PFSK-1 (cell line): ENCODE results near the gene RPS6KL1.

ENCODE experiments used
- POLR2AphosphoS5 ChIP-seq: IDR thresholded peaks from 2 replicates; pipeline ENCODE4 v1.6.1; 2012; ENCODE audit warnings: low read depth, mild to moderate bottlenecking, control low read depth, low read length, moderate library complexity
- SIN3A ChIP-seq: IDR thresholded peaks from 2 replicates; pipeline ENCODE4 v1.6.1; 2012; ENCODE audit warnings: mild to moderate bottlenecking, low read length, moderate library complexity, borderline replicate concordance; ENCODE audit not compliant: insufficient read depth
- TAF1 ChIP-seq: IDR thresholded peaks from 2 replicates; pipeline ENCODE4 v1.6.1; 2012; ENCODE audit warnings: low read length, control low read depth, borderline replicate concordance; ENCODE audit not compliant: insufficient read depth
- TF ChIP-seq, protein P1 (sequence below), 2 experiments: IDR thresholded peaks; 2 replicates each; pipeline versions ENCODE4 v1.6.1 to v1.8.0; 2011 to 2012; ENCODE audit warnings: low read depth in 2 of 2, low read length in 2 of 2, control low read depth in 1 of 2, inconsistent platforms in 1 of 2, mild to moderate bottlenecking in 1 of 2, moderate library complexity in 1 of 2; ENCODE audit not compliant: insufficient read depth in 1 of 2

DNA sequence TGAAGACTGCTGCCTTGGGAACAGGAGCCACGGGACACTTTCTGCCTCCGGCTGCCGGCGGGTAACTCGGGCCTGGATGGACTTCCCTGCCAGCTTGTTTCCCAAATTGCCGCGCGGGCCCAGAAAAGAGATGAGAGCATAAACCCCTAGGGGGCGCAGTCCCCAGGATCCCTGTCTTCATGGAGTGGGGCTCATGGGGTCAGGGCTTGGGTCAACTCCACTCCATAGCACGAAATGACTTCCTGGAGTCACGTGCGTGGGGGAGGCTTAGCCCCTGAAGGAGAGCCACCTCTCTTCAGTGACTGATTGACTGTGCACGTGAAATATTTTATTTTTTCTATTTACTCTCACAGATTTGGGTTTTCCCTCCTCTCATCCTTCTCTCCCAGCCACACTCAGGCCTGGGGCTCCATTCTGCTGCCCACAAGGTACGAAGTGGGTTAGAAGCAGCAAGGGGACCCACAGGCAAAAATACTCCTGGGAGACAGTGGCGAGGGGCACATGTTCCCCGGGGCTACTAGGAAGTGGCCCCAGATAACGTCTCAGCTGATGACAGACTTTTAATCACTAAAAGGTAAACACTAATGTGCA is 22.3 kb upstream of the RPS6KL1 start:
- TF ChIP-seq, protein P1, sequence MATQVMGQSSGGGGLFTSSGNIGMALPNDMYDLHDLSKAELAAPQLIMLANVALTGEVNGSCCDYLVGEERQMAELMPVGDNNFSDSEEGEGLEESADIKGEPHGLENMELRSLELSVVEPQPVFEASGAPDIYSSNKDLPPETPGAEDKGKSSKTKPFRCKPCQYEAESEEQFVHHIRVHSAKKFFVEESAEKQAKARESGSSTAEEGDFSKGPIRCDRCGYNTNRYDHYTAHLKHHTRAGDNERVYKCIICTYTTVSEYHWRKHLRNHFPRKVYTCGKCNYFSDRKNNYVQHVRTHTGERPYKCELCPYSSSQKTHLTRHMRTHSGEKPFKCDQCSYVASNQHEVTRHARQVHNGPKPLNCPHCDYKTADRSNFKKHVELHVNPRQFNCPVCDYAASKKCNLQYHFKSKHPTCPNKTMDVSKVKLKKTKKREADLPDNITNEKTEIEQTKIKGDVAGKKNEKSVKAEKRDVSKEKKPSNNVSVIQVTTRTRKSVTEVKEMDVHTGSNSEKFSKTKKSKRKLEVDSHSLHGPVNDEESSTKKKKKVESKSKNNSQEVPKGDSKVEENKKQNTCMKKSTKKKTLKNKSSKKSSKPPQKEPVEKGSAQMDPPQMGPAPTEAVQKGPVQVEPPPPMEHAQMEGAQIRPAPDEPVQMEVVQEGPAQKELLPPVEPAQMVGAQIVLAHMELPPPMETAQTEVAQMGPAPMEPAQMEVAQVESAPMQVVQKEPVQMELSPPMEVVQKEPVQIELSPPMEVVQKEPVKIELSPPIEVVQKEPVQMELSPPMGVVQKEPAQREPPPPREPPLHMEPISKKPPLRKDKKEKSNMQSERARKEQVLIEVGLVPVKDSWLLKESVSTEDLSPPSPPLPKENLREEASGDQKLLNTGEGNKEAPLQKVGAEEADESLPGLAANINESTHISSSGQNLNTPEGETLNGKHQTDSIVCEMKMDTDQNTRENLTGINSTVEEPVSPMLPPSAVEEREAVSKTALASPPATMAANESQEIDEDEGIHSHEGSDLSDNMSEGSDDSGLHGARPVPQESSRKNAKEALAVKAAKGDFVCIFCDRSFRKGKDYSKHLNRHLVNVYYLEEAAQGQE (IDR thresholded peaks at IDR 0.05; ENCODE audit: insufficient read depth in 1 of 2, low read depth in 2 of 2, low read length in 2 of 2) = no peak
- TF ChIP-seq SIN3A (no peak), TAF1 (no peak), POLR2AphosphoS5 (no peak)
